GM18867 (cell line): Measurements from ENCODE around the gene PTGDR2.

Experiments used
- ATAC-seq: cut with Tn5 transposase; IDR thresholded peaks from one replicate; pipeline ENCODE4 v1.9.1; 2021; ENCODE audit warnings: mild to moderate bottlenecking, moderate library complexity; ENCODE audit not compliant: unreplicated experiment

PTGDR2 gene

GRCh38 chr11:60874421-60875365 is 18.9 kb upstream of the PTGDR2 start:
- ATAC-seq = no peak

DNA sequence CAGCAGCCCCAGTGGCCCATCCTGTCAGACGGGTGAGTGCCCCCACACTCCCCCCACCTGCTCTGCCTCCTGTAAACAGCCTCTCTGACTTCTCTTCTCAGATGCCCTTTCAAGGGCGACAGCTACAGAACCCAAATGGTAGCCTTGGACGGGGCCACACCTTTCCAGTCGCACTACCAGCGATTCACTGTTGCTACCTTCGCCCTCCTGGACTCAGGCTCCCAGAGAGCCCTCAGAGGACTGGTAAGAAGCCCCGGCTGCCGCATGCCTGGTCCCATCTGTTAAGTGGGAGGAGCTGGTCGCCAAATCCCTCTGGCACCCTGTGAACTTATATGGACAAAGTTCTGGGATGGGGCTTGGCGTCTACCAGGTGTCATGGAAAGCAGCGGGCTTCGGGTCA is 17.8 kb upstream of the PTGDR2 start:
- no peak for ATAC-seq

- no peak for ATAC-seq
These were observed 17.3 kb upstream of the PTGDR2 start for GRCh38 chr11:60872961-60873524.

DNA sequence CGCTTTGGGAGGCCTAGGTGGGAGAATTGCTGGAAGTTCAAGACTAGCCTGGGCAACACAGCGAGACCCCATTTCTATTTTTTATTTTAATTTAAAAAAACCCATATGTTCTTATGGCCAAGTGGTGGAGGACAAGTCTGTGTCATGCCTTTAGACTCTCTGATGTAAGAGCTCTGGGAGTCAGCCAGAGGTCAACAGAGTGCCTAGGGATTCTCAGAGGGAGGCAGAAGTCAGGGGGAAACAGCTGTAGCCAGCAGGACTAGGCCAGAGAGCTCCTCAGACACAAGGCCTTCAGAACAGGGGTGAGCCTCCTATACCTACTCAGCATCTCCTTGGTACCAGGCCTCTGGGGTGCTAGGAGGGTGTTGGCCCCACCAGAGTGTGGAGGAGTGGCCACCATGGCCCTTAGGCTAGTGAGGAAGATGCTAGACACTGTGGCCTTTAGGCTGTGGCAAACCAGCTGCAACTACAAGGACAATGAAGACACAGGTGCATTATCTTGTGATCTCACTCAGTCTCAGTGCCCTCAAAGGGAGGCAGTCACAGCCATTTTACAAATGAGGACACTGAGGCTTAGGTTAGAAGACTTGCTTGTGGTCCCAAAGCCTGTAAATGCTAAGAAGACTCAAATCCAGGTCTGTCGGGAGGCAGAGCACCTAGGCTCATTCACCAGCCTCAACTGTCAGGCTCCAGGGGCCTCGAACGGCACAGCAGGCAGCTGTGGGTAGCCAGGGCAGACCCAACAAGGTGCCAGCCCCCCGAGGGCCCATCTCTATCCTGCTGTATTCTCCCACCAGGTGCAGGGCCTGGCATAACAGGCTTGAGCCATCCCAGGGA is 16.6 kb upstream of the PTGDR2 start:
- no peak for ATAC-seq

DNA sequence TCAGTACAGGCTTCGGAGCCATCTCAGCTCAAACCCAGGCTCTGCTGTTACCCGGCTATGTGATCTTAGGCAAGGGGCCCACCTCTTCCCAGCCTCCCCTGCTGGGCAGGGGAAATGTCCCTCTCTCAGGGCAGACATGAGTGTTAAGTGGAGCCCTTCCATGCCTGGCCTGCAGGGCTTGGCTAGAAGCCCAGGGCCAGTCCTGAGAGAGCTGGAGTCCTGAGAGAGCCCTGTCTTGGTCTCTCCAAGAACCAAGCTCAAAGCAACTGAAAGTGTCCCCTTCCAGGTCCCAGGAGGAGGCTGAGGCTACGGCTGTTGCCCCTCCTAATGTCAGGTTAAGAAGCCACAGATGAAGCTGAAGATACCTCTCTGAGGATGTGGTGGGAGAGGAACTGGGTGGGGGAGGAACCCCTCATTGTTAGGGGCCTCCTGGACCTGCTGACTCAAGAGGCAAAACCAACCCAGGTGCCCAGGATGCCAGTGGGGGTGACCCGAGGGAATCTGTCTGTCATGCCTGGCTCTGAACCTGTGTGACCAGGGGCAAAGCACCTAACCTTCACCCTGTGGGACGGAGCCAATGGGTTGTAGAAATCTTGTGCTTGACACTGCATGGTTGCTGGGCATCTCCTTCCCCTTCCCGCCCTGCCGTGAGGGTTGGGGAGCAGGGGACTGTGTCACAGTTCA is 15.8 kb upstream of the PTGDR2 start:
- ATAC-seq = no peak

DNA sequence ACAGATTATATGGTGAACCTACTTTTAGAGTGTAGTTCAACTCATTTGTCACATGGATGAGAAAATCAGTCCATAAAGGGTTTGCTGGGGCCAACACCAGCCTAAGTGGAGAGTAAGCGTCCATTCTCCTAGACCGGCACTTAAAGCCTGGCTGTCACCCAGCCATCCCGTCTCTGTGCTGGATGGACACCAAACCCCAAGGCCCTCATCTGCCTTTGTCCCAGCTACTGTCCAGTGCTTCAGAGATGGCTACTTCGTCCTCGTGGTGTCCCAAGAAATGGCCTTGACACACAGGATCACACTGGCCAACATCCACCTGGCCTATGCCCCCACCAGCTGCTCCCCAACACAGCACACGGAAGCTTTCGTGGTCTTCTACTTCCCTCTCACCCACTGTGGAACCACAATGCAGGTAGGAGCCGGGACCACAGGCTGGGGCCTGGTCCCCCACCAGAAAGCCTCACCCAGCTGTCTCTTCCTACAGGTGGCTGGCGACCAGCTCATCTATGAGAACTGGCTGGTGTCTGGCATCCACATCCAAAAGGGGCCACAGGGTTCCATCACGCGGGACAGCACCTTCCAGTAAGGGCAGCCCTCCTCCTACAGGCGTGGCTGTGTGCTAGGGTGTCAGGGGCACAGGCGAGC is 15.1 kb upstream of the PTGDR2 start:
- no peak for ATAC-seq

GRCh38 chr11:60870276-60870675 is 14.5 kb upstream of the PTGDR2 start:
- no peak for ATAC-seq

- ATAC-seq = no peak
These were observed 13.7 kb upstream of the PTGDR2 start for GRCh38 chr11:60869451-60869825.

DNA sequence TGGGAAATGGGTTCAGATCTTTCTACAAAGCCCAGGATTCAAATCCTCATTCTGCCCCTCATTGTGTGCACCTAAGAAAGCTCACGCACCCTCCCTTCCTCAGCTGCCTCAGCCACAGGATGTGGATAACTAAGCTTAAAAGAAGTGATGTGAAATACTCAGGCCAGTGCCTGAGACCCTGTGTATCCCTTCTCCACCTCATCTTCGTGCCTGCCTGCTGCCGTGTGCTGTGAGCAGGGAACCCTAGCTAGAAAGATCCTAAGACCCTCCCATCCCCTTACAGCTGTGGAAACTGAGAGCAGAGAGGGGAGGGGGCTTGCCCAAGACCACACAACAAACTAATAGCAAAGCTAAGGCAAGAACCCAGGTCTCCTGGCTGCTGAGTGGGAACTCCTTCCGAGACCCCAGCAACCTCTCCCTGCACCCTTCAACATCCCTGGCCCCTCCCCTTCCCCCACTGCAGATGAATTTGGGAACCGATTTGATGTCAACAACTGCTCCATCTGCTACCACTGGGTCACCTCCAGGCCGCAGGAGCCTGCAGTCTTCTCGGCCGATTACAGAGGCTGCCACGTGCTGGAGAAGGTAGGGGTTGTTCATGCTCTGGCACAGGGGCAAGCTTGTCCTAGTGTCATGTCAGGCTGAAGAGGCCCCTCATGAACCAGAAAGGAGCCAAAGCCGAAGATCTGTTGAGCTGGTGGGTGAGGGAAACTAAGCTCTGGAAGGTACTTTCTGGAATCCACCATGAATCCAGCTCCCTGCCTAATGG is 13.1 kb upstream of the PTGDR2 start:
- no peak for ATAC-seq

GRCh38 chr11:60867871-60868681 is 12.3 kb upstream of the PTGDR2 start:
- no peak for ATAC-seq

DNA sequence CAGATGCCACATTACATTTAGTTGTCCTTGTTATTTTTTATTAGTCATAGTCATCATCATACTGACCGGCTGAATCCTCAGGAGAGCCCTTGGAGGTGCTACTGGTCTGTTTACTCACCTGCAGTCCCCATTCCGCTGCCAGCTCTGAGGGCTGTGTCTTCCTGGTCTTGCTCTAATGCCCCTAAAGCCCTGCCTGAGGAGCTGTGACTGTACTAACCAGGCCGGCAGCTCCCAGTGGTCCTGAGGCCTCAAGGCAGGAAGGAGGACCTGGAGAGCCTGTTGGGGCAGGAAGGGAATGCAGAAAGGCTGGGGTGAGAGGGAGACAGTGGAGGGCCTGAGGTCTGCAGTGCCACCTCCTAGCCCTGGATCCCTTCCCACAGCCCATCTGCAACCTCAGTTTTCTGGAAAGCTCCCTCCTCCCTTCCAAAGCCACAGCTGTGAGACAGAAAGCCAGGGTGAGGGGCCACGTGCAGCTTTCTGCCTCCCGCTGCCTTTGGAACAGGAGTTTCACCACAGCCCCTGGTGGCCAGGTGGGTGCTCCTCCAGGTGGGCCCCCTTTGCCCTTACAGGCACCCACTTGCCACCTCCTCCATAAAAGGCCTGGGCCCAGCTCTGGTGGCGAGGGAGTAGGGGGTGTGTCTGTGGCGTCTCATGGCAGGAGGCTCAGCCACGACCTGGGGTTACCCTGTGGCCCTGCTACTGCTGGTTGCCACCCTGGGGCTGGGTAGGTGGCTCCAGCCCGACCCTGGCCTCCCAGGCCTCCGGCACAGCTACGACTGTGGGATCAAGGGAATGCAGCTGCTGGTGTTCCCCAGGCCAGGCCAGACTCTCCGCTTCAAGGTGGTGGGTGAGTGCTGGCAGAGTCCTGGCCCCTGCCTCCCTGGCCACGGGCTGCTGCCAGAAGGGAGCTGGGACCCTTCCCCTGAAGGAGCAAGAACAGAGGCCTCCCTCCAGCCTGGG is 11.4 kb upstream of the PTGDR2 start, which contains the start of gene ZP1:
Gene ZP1 (plus strand): TSS at position 632 of the 960 bp plus-strand sequence. CDS start 20 bp downstream, at position 652.
- ATAC-seq = no peak

DNA sequence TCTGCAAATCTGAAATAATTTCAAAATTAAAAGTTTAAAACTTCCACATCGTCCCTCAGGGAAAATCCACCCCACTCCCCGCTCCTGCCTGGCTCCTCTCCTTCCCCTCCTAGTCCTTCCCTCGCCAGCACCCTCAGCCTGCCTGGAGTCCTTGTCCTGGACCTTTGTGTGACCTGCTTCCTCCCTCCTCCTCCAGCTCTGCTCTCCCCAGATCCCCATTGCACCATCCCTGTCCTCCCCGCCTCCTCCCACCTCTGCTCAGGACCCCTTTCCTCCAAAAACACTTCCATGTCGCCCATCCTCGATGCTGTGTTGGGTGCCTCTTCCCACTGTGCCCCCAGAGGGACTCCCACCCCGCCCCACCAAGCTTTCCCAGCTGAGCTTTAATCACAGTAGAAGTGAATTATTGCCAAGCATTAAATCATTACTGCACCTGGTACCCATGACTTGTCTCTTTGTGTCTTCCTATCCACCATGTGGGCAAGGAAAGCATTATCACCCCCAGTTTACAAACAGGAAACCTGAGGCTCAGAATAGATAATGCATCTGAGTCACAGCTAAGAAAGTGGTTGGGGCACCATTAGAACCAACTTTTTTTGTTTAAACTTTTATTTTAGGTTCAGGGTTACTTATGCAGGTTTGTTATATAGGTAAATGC is 9.2 kb upstream of the PTGDR2 start:
- no peak for ATAC-seq

DNA sequence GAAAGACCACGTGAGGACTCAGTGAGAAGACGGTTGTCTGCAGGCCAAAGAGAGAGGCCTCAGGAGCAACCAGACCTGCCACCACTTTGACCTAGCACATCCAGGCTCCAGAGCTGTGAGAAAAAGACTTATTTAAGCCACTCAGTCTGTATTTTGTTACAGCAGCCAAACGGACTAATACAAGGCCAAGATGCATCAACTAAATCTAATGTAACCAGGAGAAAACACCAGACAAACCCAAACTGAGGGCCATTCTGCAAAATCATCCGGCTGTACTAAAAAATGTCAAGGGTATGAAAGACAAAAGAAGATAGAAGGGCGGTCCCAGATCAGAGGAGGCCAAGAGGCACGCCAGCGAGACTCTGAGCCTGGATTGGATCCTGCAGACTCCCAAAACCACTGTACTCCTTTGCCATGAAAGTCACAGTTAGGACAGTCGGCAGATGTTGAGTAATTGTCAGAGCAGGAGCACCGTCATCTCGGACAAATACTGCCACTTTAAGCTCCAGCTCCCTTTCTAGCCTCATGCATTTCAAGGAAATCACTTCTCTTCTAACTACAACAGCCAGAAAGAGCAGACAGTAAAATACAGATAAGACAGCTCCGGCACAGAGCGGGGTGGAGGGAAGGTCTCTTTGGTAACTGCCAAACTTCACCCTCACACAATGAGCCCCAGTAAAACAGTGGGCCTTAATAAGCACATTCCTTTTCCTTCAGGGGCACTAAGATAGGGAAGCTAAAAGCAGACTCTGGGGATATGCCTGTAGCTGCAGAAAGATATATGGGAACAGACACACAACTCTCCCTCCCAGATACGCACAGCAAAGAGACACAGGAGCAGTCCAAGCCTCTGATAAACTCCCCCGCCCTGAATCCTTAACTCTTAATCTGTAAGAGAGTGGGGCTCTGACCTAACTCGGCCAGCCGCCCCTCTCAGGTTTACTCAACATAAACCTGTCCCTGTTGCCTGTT is 8.1 kb upstream of the PTGDR2 start:
- no peak for ATAC-seq

DNA sequence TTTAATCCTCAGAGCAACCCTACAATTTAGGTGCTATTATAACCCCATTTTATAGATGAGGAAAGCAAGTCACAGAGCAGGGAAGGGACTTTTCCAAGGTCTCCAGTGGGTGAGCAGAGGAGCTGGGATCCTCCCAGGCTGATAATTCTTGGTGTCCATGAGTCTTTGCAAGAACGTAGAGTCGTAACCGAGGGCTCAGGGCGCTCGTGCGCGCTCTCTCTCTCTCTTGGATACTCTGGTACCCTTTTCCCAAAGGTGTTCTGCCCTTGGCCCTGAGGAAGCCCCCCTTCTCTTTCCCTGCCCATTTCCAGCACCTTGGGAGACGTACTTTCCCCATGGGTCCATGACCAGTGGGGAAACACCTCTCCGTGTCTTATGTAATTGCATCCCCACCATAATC is 6.4 kb upstream of the PTGDR2 start:
- ATAC-seq = no peak

- no peak for ATAC-seq
These were observed 5.2 kb upstream of the PTGDR2 start for GRCh38 chr11:60860943-60861342.
